DND-41 (cell line): Measurements from ENCODE around the gene HDAC8.
"Not testable (repeated sequence)": the region's sequence is repeated elsewhere in the genome, so short reads cannot be mapped to it uniquely, and the experiment has no call there.

ENCODE experiments used
- EZH2 ChIP-seq: IDR thresholded peaks from 3 replicates; pipeline ENCODE4 v1.6.1; 2012; ENCODE audit warnings: borderline replicate concordance, low read depth, mild to moderate bottlenecking, moderate library complexity, low read length, inconsistent platforms; ENCODE audit not compliant: severe bottlenecking
- TF ChIP-seq, protein P1 (sequence below): IDR thresholded peaks from 2 replicates; pipeline ENCODE4 v1.5.1; 2012; ENCODE audit warnings: borderline replicate concordance, low read length, moderate library complexity, mild to moderate bottlenecking; ENCODE audit not compliant: poor library complexity, severe bottlenecking; ENCODE audit errors: extremely low read depth

DNA sequence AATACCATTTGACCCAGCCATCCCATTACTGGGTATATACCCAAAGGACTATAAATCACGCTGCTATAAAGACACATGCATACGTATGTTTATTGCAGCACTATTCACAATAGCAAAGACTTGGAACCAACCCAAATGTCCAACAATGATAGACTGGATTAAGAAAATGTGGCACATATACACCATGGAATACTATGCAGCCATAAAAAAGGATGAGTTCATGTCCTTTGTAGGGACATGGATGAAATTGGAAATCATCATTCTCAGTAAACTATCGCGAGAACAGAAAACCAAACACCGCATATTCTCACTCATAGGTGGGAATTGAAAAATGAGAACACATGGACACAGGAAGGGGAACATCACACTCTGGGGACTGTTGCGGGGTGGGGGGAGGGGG is 82.4 kb downstream of the HDAC8 start:
- TF ChIP-seq, protein P1, sequence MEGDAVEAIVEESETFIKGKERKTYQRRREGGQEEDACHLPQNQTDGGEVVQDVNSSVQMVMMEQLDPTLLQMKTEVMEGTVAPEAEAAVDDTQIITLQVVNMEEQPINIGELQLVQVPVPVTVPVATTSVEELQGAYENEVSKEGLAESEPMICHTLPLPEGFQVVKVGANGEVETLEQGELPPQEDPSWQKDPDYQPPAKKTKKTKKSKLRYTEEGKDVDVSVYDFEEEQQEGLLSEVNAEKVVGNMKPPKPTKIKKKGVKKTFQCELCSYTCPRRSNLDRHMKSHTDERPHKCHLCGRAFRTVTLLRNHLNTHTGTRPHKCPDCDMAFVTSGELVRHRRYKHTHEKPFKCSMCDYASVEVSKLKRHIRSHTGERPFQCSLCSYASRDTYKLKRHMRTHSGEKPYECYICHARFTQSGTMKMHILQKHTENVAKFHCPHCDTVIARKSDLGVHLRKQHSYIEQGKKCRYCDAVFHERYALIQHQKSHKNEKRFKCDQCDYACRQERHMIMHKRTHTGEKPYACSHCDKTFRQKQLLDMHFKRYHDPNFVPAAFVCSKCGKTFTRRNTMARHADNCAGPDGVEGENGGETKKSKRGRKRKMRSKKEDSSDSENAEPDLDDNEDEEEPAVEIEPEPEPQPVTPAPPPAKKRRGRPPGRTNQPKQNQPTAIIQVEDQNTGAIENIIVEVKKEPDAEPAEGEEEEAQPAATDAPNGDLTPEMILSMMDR = not testable (repeated sequence)
- not testable (repeated sequence) for TF ChIP-seq EZH2
